WTC11 (cell line): ENCODE results near the gene TAS2R40. TPM values are rescaled to one million over a fixed set of nuclear protein-coding genes. Genes with fewer than 3 reads are reported as not detected.

Experiments
- ATAC-seq: fragments of 200-7000 bp; cut with Tn5 transposase; 2 replicates; pipeline ENCODE4 v1.10.0; 2021; ENCODE audit warnings: mild to moderate bottlenecking, moderate library complexity
- CTCF ChIA-PET: fragments of 300-600 bp; sonication (Branson Sonifier 250); formaldehyde crosslinking; loops from one replicate; lab custom pipeline; 2021; ENCODE audit warnings: antibody characterized with exemption; lab: Charles Lee
- POLR2A ChIA-PET: fragments of 350-600 bp; sonication (Branson Sonifier 250); formaldehyde crosslinking; loops from one replicate; lab custom pipeline; 2021; ENCODE audit warnings: antibody characterized with exemption; lab: Charles Lee
- DNase-seq: peaks from one replicate; pipeline ENCODE4 v3.0.0; 2021; ENCODE audit warnings: low spot score
- H3K27ac Mint-ChIP-seq: 2 replicates; pipeline ENCODE4 v1.8.0; 2021; ENCODE audit warnings: mixed read lengths
- H3K27me3 Mint-ChIP-seq: 2 replicates; pipeline ENCODE4 v1.8.0; 2021; ENCODE audit warnings: low read depth, mild to moderate bottlenecking, moderate library complexity, mixed read lengths
- H3K36me3 Mint-ChIP-seq: 2 replicates; pipeline ENCODE4 v1.8.0; 2021; ENCODE audit warnings: mixed read lengths
- H3K4me1 Mint-ChIP-seq: 2 replicates; pipeline ENCODE4 v1.8.0; 2022; ENCODE audit warnings: mixed read lengths
- H3K4me3 Mint-ChIP-seq: 2 replicates; pipeline ENCODE4 v1.8.0; 2021; ENCODE audit warnings: mild to moderate bottlenecking, moderate library complexity, mixed read lengths
- H3K9me3 Mint-ChIP-seq: 2 replicates; pipeline ENCODE4 v1.8.0; 2021; ENCODE audit warnings: mixed read lengths
- GABPB1 ChIP-seq: sonication (generic); formaldehyde crosslinking; IDR thresholded peaks from 2 replicates; pipeline ENCODE4 v1.8.1; 2023; ENCODE audit warnings: mild to moderate bottlenecking, missing genetic modification reagents
- HMGA2 ChIP-seq: fragments of 250-450 bp; sonication (Bioruptor Pico); IDR thresholded peaks from 2 replicates; pipeline ENCODE4 v1.4.0; 2021; ENCODE audit warnings: mild to moderate bottlenecking, moderate library complexity
- ZNF532 ChIP-seq: fragments of 250-450 bp; sonication (Bioruptor Pico); IDR thresholded peaks from 2 replicates; pipeline ENCODE4 v1.9.0; 2021; ENCODE audit warnings: mild to moderate bottlenecking, borderline replicate concordance
- total RNA-seq: library from RNA; stranded (reverse); gene quantifications from 3 replicates; pipeline ENCODE4 v1.2.3, GENCODE V29; 2021
- TF ChIP-seq, protein P1 (sequence below): fragments of 250-450 bp; sonication (Bioruptor Pico); IDR thresholded peaks from 2 replicates; pipeline ENCODE4 v1.9.0; 2021; ENCODE audit warnings: moderate library complexity, mild to moderate bottlenecking, inconsistent platforms, borderline replicate concordance
- TF ChIP-seq, protein P2 (sequence below): sonication (generic); formaldehyde crosslinking; IDR thresholded peaks from 2 replicates; pipeline ENCODE4 v1.8.0; 2022; ENCODE audit warnings: mild to moderate bottlenecking, missing genetic modification reagents
- TF ChIP-seq, protein P3 (sequence below): sonication (generic); formaldehyde crosslinking; IDR thresholded peaks from 2 replicates; pipeline ENCODE4 v1.8.0; 2023; ENCODE audit warnings: mild to moderate bottlenecking, missing genetic modification reagents
- TF ChIP-seq, protein P4 (sequence below): sonication (generic); formaldehyde crosslinking; IDR thresholded peaks from 2 replicates; pipeline ENCODE4 v1.8.0; 2022; ENCODE audit warnings: missing genetic modification reagents
- TF ChIP-seq, protein P5 (sequence below): fragments of 250-450 bp; sonication (Bioruptor Pico); IDR thresholded peaks from 2 replicates; pipeline ENCODE4 v1.8.0; 2021; ENCODE audit warnings: mild to moderate bottlenecking

The TAS2R40 gene
- total RNA-seq, 1 experiment from 2014 or later: not detected

DNA sequence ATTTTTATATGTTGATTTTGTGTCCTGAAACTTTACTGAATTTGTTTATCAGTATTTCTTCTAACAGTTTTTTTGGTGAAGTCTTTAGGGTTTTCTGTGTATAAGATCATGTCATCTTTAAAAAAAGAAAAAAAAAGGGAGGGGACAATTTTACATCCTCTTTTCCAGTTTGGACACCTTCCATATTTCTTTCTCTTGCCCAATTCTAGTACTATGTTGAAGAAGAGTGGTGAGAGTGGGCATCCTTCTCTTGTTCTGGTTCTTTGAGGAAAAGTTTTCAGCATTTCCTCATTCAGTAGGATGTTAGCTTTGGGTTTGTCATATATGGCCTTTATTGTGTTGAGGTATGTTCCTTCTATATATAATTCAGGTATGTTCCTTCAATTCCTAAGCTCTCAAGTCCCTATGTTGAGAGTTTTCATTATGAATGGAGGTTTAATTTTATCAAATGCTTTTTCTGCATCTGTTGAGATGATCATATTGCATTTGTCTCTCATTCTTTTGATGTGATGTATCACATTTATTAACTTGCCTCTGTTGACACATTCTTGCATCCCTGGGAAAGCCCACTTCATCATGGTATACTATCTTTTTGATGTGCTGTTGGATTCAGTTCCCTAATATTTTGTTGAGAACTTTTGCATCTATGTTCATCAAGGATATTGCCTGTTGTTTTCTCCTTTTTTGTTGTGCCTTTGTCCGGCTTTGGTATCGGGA is 12.1 kb downstream of the TAS2R40 start:
- DNase-seq (no peak), ATAC-seq (no peak)
- TF ChIP-seq, protein P1, sequence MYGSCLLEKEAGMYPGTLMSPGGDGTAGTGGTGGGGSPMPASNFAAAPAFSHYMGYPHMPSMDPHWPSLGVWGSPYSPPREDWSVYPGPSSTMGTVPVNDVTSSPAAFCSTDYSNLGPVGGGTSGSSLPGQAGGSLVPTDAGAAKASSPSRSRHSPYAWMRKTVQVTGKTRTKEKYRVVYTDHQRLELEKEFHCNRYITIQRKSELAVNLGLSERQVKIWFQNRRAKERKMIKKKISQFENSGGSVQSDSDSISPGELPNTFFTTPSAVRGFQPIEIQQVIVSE: no peak
- Mint-ChIP-seq H3K9me3 (peaks cover 23% of the 10 kb centered on the region), H3K4me1 (no peaks in the 10 kb centered on the region; the same call in 1 of the 2 replicates), H3K27me3 (peaks cover 35% of the 10 kb centered on the region), H3K27ac (no peak overlapping the region), H3K36me3 (peaks cover 9% of the 10 kb centered on the region; the same call in 1 of the 2 replicates), H3K4me3 (no peak overlapping the region)
- ChIA-PET CTCF (no interaction called here), POLR2A (no interaction called here)

GRCh38 chr7:143234533-143234875 is 12.7 kb downstream of the TAS2R40 start:
- Mint-ChIP-seq H3K27ac (no peak overlapping the region), H3K36me3 (peaks cover 9% of the 10 kb centered on the region; the same call in 1 of the 2 replicates), H3K27me3 (peaks cover 36% of the 10 kb centered on the region), H3K4me1 (no peaks in the 10 kb centered on the region; the same call in 1 of the 2 replicates), H3K9me3 (peaks cover 23% of the 10 kb centered on the region), H3K4me3 (no peak overlapping the region)
- ATAC-seq (no peak), DNase-seq (no peak)
- ChIA-PET POLR2A (no interaction called here), CTCF (no interaction called here)
- TF ChIP-seq HMGA2 (CRISPR knock-in tag) (no peak), GABPB1 (no peak), ZNF532 (CRISPR knock-in tag) (no peak)
- TF ChIP-seq, protein P2, sequence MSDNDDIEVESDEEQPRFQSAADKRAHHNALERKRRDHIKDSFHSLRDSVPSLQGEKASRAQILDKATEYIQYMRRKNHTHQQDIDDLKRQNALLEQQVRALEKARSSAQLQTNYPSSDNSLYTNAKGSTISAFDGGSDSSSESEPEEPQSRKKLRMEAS (CRISPR knock-in tag): no peak
- TF ChIP-seq, protein P3, sequence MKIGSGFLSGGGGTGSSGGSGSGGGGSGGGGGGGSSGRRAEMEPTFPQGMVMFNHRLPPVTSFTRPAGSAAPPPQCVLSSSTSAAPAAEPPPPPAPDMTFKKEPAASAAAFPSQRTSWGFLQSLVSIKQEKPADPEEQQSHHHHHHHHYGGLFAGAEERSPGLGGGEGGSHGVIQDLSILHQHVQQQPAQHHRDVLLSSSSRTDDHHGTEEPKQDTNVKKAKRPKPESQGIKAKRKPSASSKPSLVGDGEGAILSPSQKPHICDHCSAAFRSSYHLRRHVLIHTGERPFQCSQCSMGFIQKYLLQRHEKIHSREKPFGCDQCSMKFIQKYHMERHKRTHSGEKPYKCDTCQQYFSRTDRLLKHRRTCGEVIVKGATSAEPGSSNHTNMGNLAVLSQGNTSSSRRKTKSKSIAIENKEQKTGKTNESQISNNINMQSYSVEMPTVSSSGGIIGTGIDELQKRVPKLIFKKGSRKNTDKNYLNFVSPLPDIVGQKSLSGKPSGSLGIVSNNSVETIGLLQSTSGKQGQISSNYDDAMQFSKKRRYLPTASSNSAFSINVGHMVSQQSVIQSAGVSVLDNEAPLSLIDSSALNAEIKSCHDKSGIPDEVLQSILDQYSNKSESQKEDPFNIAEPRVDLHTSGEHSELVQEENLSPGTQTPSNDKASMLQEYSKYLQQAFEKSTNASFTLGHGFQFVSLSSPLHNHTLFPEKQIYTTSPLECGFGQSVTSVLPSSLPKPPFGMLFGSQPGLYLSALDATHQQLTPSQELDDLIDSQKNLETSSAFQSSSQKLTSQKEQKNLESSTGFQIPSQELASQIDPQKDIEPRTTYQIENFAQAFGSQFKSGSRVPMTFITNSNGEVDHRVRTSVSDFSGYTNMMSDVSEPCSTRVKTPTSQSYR (CRISPR knock-in tag): no peak
- TF ChIP-seq, protein P4, sequence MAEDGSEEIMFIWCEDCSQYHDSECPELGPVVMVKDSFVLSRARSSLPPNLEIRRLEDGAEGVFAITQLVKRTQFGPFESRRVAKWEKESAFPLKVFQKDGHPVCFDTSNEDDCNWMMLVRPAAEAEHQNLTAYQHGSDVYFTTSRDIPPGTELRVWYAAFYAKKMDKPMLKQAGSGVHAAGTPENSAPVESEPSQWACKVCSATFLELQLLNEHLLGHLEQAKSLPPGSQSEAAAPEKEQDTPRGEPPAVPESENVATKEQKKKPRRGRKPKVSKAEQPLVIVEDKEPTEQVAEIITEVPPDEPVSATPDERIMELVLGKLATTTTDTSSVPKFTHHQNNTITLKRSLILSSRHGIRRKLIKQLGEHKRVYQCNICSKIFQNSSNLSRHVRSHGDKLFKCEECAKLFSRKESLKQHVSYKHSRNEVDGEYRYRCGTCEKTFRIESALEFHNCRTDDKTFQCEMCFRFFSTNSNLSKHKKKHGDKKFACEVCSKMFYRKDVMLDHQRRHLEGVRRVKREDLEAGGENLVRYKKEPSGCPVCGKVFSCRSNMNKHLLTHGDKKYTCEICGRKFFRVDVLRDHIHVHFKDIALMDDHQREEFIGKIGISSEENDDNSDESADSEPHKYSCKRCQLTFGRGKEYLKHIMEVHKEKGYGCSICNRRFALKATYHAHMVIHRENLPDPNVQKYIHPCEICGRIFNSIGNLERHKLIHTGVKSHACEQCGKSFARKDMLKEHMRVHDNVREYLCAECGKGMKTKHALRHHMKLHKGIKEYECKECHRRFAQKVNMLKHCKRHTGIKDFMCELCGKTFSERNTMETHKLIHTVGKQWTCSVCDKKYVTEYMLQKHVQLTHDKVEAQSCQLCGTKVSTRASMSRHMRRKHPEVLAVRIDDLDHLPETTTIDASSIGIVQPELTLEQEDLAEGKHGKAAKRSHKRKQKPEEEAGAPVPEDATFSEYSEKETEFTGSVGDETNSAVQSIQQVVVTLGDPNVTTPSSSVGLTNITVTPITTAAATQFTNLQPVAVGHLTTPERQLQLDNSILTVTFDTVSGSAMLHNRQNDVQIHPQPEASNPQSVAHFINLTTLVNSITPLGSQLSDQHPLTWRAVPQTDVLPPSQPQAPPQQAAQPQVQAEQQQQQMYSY (CRISPR knock-in tag): no peak
- TF ChIP-seq, protein P5, sequence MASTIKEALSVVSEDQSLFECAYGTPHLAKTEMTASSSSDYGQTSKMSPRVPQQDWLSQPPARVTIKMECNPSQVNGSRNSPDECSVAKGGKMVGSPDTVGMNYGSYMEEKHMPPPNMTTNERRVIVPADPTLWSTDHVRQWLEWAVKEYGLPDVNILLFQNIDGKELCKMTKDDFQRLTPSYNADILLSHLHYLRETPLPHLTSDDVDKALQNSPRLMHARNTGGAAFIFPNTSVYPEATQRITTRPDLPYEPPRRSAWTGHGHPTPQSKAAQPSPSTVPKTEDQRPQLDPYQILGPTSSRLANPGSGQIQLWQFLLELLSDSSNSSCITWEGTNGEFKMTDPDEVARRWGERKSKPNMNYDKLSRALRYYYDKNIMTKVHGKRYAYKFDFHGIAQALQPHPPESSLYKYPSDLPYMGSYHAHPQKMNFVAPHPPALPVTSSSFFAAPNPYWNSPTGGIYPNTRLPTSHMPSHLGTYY: no peak
